A549 (cell line): Measurements from ENCODE around the gene TSACC. TPM values are rescaled to one million over a fixed set of nuclear protein-coding genes. Genes with fewer than 3 reads are reported as not detected.

ENCODE experiments used
- ATAC-seq, 2 experiments: fragments of 200-7000 bp in 1 of 2; fragments of >200 bp in 1 of 2; cut with Nextera tagmentation in 1 of 2; cut with Tn5 transposase in 1 of 2; 3 replicates each; pipeline versions ENCODE4 v1.8.0 to v1.9.1; 2018 to 2020; ENCODE audit warnings: mild to moderate bottlenecking in 1 of 2, moderate library complexity in 1 of 2
- CTCF ChIA-PET: fragments of 300-600 bp; sonication (Branson Sonifier 250); formaldehyde crosslinking; extraction: SDS; loops from one replicate; lab custom pipeline; 2021; ENCODE audit warnings: antibody characterized with exemption, inconsistent platforms; lab: Yijun Ruan, JAX
- POLR2A ChIA-PET: fragments of 350-600 bp; formaldehyde crosslinking; extraction: SDS; loops from one replicate; lab custom pipeline; 2021; ENCODE audit warnings: antibody characterized with exemption, inconsistent platforms; lab: Yijun Ruan, JAX
- DNase-seq, 2 experiments: peaks; one replicate each; pipeline versions ENCODE4 v3.0.0 to v3.0.0-alpha.2; 2011 to 2016; ENCODE audit warnings: low read depth in 1 of 2, low spot score in 1 of 2
- FAIRE-seq: peaks from 2 replicates; lab custom pipeline; 2011; peaks lifted over from hg19 to GRCh38; lab: Jason Lieb, UNC
- H3K27ac ChIP-seq, 2 experiments: fragments of >200 bp; sonication (Bioruptor Twin); formaldehyde crosslinking; 3 replicates each; pipeline ENCODE4 v1.5.1; 2016 to 2017
- H3K4me1 ChIP-seq: fragments of >200 bp; sonication (Bioruptor Twin); formaldehyde crosslinking; 3 replicates; pipeline ENCODE4 v1.6.1; 2016
- H3K4me2 ChIP-seq: fragments of >200 bp; sonication (Bioruptor Twin); formaldehyde crosslinking; 3 replicates; pipeline ENCODE4 v1.6.1; 2016
- H3K4me3 ChIP-seq: fragments of >200 bp; sonication (Bioruptor Twin); formaldehyde crosslinking; 3 replicates; pipeline ENCODE4 v1.5.1; 2016
- H3K9me3 ChIP-seq: fragments of >200 bp; sonication (Bioruptor Twin); formaldehyde crosslinking; 3 replicates; pipeline ENCODE4 v1.6.1; 2016
- CBX2 ChIP-seq: fragments of 200-600 bp; sonication (generic); IDR thresholded peaks from 2 replicates; pipeline ENCODE4 v1.6.1; 2016; ENCODE audit warnings: low read depth, mild to moderate bottlenecking, borderline replicate concordance
- EP300 ChIP-seq, 2 experiments: fragments of >200 bp; sonication (Bioruptor Twin); formaldehyde crosslinking; IDR thresholded peaks; 2 replicates in 1 of 2; 3 replicates in 1 of 2; pipeline ENCODE4 v1.6.1; 2016 to 2017
- ESRRA ChIP-seq: fragments of 150-350 bp; IDR thresholded peaks from 2 replicates; pipeline ENCODE4 v1.6.1; 2014; ENCODE audit warnings: mild to moderate bottlenecking, low read length, borderline replicate concordance
- FOSL2 ChIP-seq, 2 experiments: fragments of 450-650 bp in 1 of 2; fragments of >200 bp in 1 of 2; sonication (Bioruptor Twin) in 1 of 2; formaldehyde crosslinking; IDR thresholded peaks; 2 replicates each; pipeline versions ENCODE4 v1.5.0 to v1.6.1; 2016 to 2020; ENCODE audit warnings: mild to moderate bottlenecking in 1 of 2, moderate library complexity in 1 of 2
- HOXB13 ChIP-seq: fragments of 250-450 bp; sonication (Bioruptor Pico); IDR thresholded peaks from 2 replicates; pipeline ENCODE4 v1.5.0; 2020; ENCODE audit warnings: low read depth, mild to moderate bottlenecking, moderate library complexity
- JUN ChIP-seq, 2 experiments: fragments of >200 bp; sonication (Bioruptor Twin); formaldehyde crosslinking; IDR thresholded peaks; 2 replicates in 1 of 2; 3 replicates in 1 of 2; pipeline ENCODE4 v1.6.1; 2016 to 2017
- KDM5A ChIP-seq: fragments of 200-600 bp; sonication (generic); IDR thresholded peaks from 2 replicates; pipeline ENCODE4 v1.6.1; 2016; ENCODE audit warnings: antibody characterized with exemption, mild to moderate bottlenecking
- MAZ ChIP-seq: fragments of 150-350 bp; IDR thresholded peaks from 2 replicates; pipeline ENCODE4 v1.6.1; 2014; ENCODE audit warnings: antibody characterized with exemption, low read depth, low read length, borderline replicate concordance
- RARB ChIP-seq: fragments of 250-450 bp; sonication (Bioruptor Pico); IDR thresholded peaks from 2 replicates; pipeline ENCODE4 v1.8.0; 2021; ENCODE audit warnings: mild to moderate bottlenecking, moderate library complexity
- RCOR1 ChIP-seq: fragments of 150-350 bp; IDR thresholded peaks from 2 replicates; pipeline ENCODE4 v1.6.1; 2014; ENCODE audit warnings: antibody characterized with exemption, low read length, low read depth
- REST ChIP-seq: fragments of 200-600 bp; sonication (generic); IDR thresholded peaks from 2 replicates; pipeline ENCODE4 v1.6.1; 2016; ENCODE audit warnings: antibody characterized with exemption, mild to moderate bottlenecking, moderate library complexity
- ZC3H11A ChIP-seq: fragments of 450-650 bp; IDR thresholded peaks from 2 replicates; pipeline ENCODE4 v1.6.1; 2014; ENCODE audit warnings: antibody characterized with exemption, mild to moderate bottlenecking
- ZFP36 ChIP-seq: fragments of 450-650 bp; IDR thresholded peaks from 2 replicates; pipeline ENCODE4 v1.6.1; 2014; ENCODE audit warnings: borderline replicate concordance; ENCODE audit not compliant: partially characterized antibody
- ZNF302 ChIP-seq: fragments of 250-450 bp; sonication (Bioruptor Pico); IDR thresholded peaks from 2 replicates; pipeline ENCODE4 v1.9.0; 2021; ENCODE audit warnings: inconsistent platforms, mild to moderate bottlenecking, moderate library complexity
- WGBS: methylation state at CpG from one replicate; pipeline ENCODE4 v1.1.6; 2017; ENCODE audit errors: missing lambda C conversion rate; 5-methylcytosine and 5-hydroxymethylcytosine counted together
- polyA plus RNA-seq, 4 experiments: library from polyadenylated mRNA; depleted of rRNA in 3 of 4; stranded (reverse); fragments of >200 nt; fragmentation: RNase III in 1 of 4; extraction: RNeasy Plus Mini Kit Qiagen cat#74134 plus additional on column Dnase treatment in 1 of 4; gene quantifications; 2 replicates in 3 of 4; 3 replicates in 1 of 4; pipeline ENCODE4 v1.2.3, GENCODE V29; 2011 to 2017
- TF ChIP-seq, protein P1 (sequence below): fragments of >200 bp; sonication (Bioruptor Twin); formaldehyde crosslinking; IDR thresholded peaks from 3 replicates; pipeline ENCODE4 v1.5.1; 2016
- TF ChIP-seq, protein P2 (sequence below): fragments of 150-350 bp; IDR thresholded peaks from 2 replicates; pipeline ENCODE4 v1.6.1; 2014; ENCODE audit warnings: low read depth, mild to moderate bottlenecking, low read length
- TF ChIP-seq, protein P3 (sequence below): IDR thresholded peaks from 2 replicates; pipeline ENCODE4 v1.6.1; 2012; ENCODE audit warnings: low read depth, borderline replicate concordance

The TSACC gene
- polyA plus RNA-seq, 2 of the 4 experiments (the other 2 are of a cell fraction): 2.6 to 3.9 TPM

- TF ChIP-seq ZFP36 (no peak), FOSL2 (IDR thresholded peaks at IDR 0.05) (no peak), FOSL2 (CRISPR knock-in tag; IDR thresholded peaks at IDR 0.05) (no peak), JUN (IDR thresholded peaks at IDR 0.05) (no peak), CBX2 (no peak), EP300 (IDR thresholded peaks at IDR 0.05) (no peak), ZNF302 (CRISPR knock-in tag) (no peak), REST (no peak), ESRRA (no peak), ZC3H11A (no peak), KDM5A (no peak), HOXB13 (no peak), RCOR1 (no peak), MAZ (no peak), RARB (CRISPR knock-in tag) (no peak)
- TF ChIP-seq, protein P1, sequence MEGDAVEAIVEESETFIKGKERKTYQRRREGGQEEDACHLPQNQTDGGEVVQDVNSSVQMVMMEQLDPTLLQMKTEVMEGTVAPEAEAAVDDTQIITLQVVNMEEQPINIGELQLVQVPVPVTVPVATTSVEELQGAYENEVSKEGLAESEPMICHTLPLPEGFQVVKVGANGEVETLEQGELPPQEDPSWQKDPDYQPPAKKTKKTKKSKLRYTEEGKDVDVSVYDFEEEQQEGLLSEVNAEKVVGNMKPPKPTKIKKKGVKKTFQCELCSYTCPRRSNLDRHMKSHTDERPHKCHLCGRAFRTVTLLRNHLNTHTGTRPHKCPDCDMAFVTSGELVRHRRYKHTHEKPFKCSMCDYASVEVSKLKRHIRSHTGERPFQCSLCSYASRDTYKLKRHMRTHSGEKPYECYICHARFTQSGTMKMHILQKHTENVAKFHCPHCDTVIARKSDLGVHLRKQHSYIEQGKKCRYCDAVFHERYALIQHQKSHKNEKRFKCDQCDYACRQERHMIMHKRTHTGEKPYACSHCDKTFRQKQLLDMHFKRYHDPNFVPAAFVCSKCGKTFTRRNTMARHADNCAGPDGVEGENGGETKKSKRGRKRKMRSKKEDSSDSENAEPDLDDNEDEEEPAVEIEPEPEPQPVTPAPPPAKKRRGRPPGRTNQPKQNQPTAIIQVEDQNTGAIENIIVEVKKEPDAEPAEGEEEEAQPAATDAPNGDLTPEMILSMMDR: no peak
- TF ChIP-seq, protein P2, sequence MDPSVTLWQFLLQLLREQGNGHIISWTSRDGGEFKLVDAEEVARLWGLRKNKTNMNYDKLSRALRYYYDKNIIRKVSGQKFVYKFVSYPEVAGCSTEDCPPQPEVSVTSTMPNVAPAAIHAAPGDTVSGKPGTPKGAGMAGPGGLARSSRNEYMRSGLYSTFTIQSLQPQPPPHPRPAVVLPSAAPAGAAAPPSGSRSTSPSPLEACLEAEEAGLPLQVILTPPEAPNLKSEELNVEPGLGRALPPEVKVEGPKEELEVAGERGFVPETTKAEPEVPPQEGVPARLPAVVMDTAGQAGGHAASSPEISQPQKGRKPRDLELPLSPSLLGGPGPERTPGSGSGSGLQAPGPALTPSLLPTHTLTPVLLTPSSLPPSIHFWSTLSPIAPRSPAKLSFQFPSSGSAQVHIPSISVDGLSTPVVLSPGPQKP: no peak
- TF ChIP-seq, protein P3, sequence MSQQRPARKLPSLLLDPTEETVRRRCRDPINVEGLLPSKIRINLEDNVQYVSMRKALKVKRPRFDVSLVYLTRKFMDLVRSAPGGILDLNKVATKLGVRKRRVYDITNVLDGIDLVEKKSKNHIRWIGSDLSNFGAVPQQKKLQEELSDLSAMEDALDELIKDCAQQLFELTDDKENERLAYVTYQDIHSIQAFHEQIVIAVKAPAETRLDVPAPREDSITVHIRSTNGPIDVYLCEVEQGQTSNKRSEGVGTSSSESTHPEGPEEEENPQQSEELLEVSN: no peak
- ChIA-PET CTCF (interaction anchor here (0.6 to 26.9 kb wide), 7 partner anchors 8 to 84 kb away, joined by 3 to 399 read pairs (median 4); no protein-coding TSS in a partner anchor), POLR2A (no interaction called here)
- 71% methylated on average over 5 of the region's 5 CpGs for WGBS
- no peak for FAIRE-seq
- DNase-seq: peak in 1 of 2 experiments; percentile 39
- peak in 1 of 2 experiments; percentile 24; a peak in 3 of 6 replicates for ATAC-seq
- H3K27ac ChIP-seq: 0 out of 6 replicates have a peak overlapping the region, but pooled peaks of 1 of the 2 experiments have one; percentile 20
- peaks cover 20% of the 10 kb centered on the region for H3K4me1 ChIP-seq
- H3K9me3 ChIP-seq: no peaks in the 10 kb centered on the region
- H3K4me3 ChIP-seq: no peak overlapping the region
- H3K4me2 ChIP-seq: no peak overlapping the region
Measured at GRCh38 chr1:156366378-156367166, 28.2 kb downstream of the TSACC start.
